ENCODE results near the gene DBNDD1. TPM values are rescaled to one million over a fixed set of nuclear protein-coding genes. Genes with fewer than 3 reads are reported as not detected.

Gene DBNDD1
- 49.9 to 66.7 TPM (median 63.5 TPM) in 5 replicates for total RNA-seq (2022; extraction: Qiagen RNA extraction)

GRCh38 chr16:90018652-90019542 lies at the start of gene DBNDD1:
TSS of gene DBNDD1 (minus strand) at chr16:90019456. CDS start at chr16:90019341, 115 bp downstream.

Other genes starting within 250 kb of the DBNDD1 start
- gene FANCA, start 202.8 kb downstream of the DBNDD1 start, total RNA-seq (2022; extraction: Qiagen RNA extraction): 24.5 to 33.9 TPM (median 33.0 TPM) in 5 replicates
- 5.2 to 7.7 TPM (median 7.3 TPM) in 5 replicates for gene SPIRE2, start 191.0 kb downstream of the DBNDD1 start, total RNA-seq (2022; extraction: Qiagen RNA extraction)
- 71.4 to 73.0 TPM (median 71.6 TPM) in 5 replicates for gene TCF25, start 145.9 kb downstream of the DBNDD1 start, total RNA-seq (2022; extraction: Qiagen RNA extraction)
- gene MC1R, start 100.6 kb downstream of the DBNDD1 start, total RNA-seq (2022; extraction: Qiagen RNA extraction): 4.9 to 6.8 TPM (median 6.6 TPM) in 5 replicates
- gene TUBB3, start 96.1 kb downstream of the DBNDD1 start, total RNA-seq (2022; extraction: Qiagen RNA extraction): 197 to 265 TPM (median 257 TPM) in 5 replicates
- gene DEF8, start 70.7 kb downstream of the DBNDD1 start, total RNA-seq (2022; extraction: Qiagen RNA extraction): 95.8 to 120 TPM (median 114 TPM) in 5 replicates
- gene PRDM7, start 57.9 kb upstream of the DBNDD1 start, total RNA-seq (2022; extraction: Qiagen RNA extraction): 0.02 TPM in 1 of 5 replicates, not detected in the others

All from A549 treated with AZD2906 at 1 μM for 4 hours (cell line).